GM18907 (cell line): ENCODE data around the gene HOXB7.

Experiments
- ATAC-seq: cut with Tn5 transposase; IDR thresholded peaks from one replicate; pipeline ENCODE4 v1.9.1; 2021; ENCODE audit warnings: mild to moderate bottlenecking, moderate library complexity; ENCODE audit not compliant: unreplicated experiment

The HOXB7 gene

DNA sequence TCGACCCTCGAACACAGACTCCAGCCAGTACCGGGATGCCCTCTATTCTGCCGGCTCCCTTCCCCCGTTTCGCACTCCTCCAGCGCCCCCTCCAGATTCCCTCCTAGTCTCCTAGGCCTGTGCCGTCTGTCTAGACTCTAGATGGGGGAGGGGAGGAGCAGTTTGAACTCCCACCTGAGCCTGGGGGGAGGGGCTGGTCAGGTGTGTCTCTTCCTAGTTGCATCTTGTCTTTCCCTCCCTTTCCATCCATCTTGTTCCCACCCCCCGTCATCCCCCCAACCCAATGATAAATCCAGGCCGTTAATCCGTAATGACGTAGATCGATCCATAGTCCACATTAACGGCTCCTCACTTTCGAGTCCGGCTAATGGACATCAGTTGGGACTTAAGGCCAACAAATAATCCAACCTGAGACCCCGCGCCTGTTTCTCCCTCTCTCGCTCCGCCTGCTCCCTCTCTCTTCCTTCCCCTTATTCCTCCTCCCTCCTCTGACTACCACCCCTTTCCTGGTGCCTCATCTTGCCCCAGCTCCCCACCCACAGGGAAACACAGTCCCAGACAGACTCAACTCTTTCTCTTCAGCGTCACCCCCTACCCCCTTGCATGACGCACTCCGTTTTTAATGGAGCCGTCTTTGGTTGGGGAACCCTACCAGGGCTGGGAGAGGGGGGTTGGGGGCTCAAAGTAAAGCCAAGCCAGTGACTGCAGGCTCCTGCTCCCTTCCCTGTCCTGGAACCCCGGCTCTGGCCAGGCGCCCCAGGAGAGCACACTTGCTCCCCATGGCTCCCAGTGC is 13.9 kb downstream of the HOXB7 start:
- no peak for ATAC-seq

- no peak for ATAC-seq
These were observed 14.7 kb downstream of the HOXB7 start for GRCh38 chr17:48596000-48596734.

- ATAC-seq: no peak
These were observed 15.4 kb downstream of the HOXB7 start for GRCh38 chr17:48595278-48595999.

- no peak for ATAC-seq
These were observed 16.1 kb downstream of the HOXB7 start for GRCh38 chr17:48594538-48595277.

DNA sequence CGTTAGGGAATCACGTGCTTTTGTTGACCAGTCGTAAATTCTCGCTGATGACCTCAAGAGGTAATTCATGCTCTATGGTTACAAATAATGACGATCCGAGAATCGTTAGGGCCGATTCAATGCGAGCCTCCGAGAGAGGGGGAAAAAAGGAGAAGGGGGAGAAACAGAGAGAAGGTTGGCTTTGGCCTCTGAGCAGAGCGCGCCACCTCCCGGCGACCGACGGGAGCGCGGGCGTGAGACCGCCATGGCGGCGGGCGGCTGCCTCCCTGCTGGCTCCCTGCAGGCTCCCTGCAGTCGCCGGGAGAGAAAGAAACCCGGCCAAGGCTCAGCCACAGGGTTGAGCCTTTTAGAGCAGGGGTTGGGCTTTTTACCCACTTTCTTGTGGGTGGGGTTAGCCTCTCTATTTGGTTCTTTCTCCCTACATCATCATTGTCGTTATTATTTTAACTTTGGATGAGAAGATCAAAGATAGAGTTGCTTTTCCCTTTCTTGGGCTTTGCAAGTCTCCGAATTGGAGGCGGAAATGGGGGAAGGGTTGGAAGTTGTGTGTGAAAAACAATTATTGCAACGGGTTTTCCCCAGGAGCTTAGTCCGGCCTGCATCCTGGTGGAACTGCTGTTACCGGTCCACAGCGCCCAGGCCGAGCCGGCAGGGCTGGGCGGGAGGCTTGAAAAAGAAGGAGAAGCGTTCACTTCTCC is 16.8 kb downstream of the HOXB7 start:
- ATAC-seq: peak; percentile 48

- ATAC-seq: no peak
These were observed 17.5 kb downstream of the HOXB7 start, which contains the start of gene HOXB5 for GRCh38 chr17:48593126-48593829. TSS of gene HOXB5 (minus strand) at chr17:48593779. CDS start at chr17:48593682, 97 bp downstream.

- no peak for ATAC-seq
These were observed 18.2 kb downstream of the HOXB7 start for GRCh38 chr17:48592577-48592976.

GRCh38 chr17:48592057-48592514 is 18.7 kb downstream of the HOXB7 start:
- ATAC-seq: no peak

GRCh38 chr17:48591255-48592056 is 19.4 kb downstream of the HOXB7 start:
- ATAC-seq: no peak

GRCh38 chr17:48590607-48591161 is 20.1 kb downstream of the HOXB7 start:
- no peak for ATAC-seq

GRCh38 chr17:48589831-48590606 is 20.8 kb downstream of the HOXB7 start, which contains the start of gene HOXB3:
TSS of gene HOXB3 (minus strand) at chr17:48590241. CDS start at chr17:48552474, 37,767 bp downstream.
- no peak for ATAC-seq

- ATAC-seq: no peak
These were observed 21.6 kb downstream of the HOXB7 start for GRCh38 chr17:48589060-48589830.

DNA sequence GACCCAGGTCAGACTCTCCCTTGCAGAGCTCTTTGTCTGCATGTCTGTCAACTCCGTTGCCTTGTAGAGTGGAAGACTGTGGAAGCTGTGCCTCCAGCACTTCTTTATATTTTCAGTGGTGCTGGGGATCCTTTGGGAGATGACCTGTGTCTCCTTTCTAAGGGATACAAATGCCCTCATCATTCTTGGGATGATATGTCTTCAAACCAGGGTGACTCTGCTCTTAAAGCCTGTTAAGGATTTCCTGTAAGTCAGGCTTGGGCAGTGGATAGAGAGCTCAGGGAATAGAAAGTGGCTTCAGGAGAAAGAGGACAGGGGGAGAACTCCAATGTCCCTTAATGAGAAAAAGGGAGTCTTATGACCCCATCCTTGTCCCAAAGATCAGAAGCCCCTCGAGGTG is 22.3 kb downstream of the HOXB7 start:
- ATAC-seq: no peak

- no peak for ATAC-seq
These were observed 22.8 kb downstream of the HOXB7 start for GRCh38 chr17:48588074-48588415.

GRCh38 chr17:48587276-48588073 is 23.3 kb downstream of the HOXB7 start:
- no peak for ATAC-seq
